Peyer's patch (tissue), 4 donors: ENCODE results near the gene SLC6A6. TPM values are rescaled to one million over a fixed set of nuclear protein-coding genes. Genes with fewer than 3 reads are reported as not detected.

Experiments
- DNase-seq, 3 donors: peaks; one replicate each; pipeline ENCODE4 v3.0.0-alpha.2; 2017 to 2019
- H3K27ac ChIP-seq, 4 donors: fragments of 200-600 bp; sonication (generic); one replicate each; pipeline ENCODE4 v1.5.1; 2016 to 2019
- H3K27me3 ChIP-seq, 2 donors: fragments of 200-600 bp; sonication (generic); one replicate each; pipeline ENCODE4 v1.5.1; 2019
- H3K36me3 ChIP-seq, 3 donors: fragments of 200-600 bp; sonication (generic); one replicate each; pipeline ENCODE4 v1.5.1; 2016 to 2019
- H3K4me1 ChIP-seq, 4 donors: fragments of 200-600 bp; sonication (generic); one replicate each; pipeline ENCODE4 v1.5.1; 2016 to 2019
- H3K4me3 ChIP-seq, 4 donors: fragments of 200-600 bp; sonication (generic); 1 replicate in 3 of 4; 2 replicates in 1 of 4; pipeline ENCODE4 v1.5.1; 2016 to 2019; ENCODE audit warnings: mild to moderate bottlenecking in 1 of 4
- H3K9me3 ChIP-seq, 4 donors: fragments of 200-600 bp; sonication (generic); one replicate each; pipeline ENCODE4 v1.5.1; 2016 to 2019; ENCODE audit warnings: mild to moderate bottlenecking in 1 of 4
- POLR2A ChIP-seq, 2 donors: fragments of 450-650 bp; IDR thresholded peaks; one replicate each; pipeline ENCODE4 v1.5.1; 2017; ENCODE audit warnings: antibody characterized with exemption in 2 of 2, mild to moderate bottlenecking in 2 of 2, moderate library complexity in 2 of 2
- total RNA-seq, 4 donors: library from RNA; depleted of rRNA; stranded (reverse); fragments of >200 nt; gene quantifications; one replicate each; pipeline ENCODE4 v1.1.0, GENCODE V29; 2016
- TF ChIP-seq, protein P1 (sequence below), 6 experiments: fragments of 450-650 bp in 4 of 6; fragments of 200-600 bp in 2 of 6; sonication (generic) in 1 of 6; IDR thresholded peaks; one replicate each; pipeline ENCODE4 v1.5.1; 2017 to 2019; ENCODE audit warnings: antibody characterized with exemption in 6 of 6, mild to moderate bottlenecking in 3 of 6, moderate library complexity in 1 of 6

Gene SLC6A6
- total RNA-seq, 4 donors from 2014 or later: 61.1 to 190 (median 150) TPM

DNA sequence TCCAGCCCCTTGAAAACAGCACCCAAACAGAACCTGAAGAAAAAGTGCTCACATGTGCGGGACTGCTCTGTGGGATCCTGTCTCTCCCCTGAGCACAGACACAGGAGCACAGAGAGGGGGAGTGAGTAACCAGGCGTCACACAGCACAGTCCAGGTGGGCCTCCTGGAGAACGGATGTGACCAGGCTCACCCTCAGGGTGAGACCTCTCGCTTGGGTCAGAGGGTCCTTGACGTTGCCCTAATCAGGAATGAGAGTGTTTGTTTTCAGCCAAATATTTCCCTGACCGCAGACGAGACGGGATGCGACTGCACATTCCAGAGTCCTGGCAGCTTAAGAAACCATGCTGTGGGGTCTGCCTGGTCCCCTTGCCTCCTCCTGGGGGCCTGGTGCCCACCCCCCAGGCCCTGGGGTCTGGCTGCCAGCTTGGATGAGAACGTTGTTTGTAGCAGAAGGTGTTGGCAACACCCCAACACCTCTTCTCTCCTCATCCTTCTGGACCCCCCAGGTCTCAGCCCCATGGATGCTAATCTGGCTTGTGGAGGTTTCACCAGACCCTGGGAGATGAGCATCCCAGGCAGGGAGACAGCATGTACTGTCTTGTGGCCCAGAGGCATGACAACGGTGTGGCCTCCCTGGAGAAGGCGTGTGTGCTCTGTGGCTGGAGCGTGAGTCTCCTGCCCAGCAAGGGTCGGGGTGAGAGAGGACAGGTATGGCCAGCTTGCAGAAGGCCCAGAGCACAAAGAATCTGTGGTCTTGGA is 42.1 kb upstream of the SLC6A6 start:
- Histone ChIP-seq H3K27ac (no peak overlapping the region), H3K36me3 (no peaks in the 10 kb centered on the region), H3K4me1 (peaks cover 0 to 22% (median 2%) of the 10 kb centered on the region in 4 donors), H3K27me3 (no peaks in the 10 kb centered on the region), H3K4me3 (no peak overlapping the region), H3K9me3 (no peaks in the 10 kb centered on the region)
- TF ChIP-seq, protein P1, sequence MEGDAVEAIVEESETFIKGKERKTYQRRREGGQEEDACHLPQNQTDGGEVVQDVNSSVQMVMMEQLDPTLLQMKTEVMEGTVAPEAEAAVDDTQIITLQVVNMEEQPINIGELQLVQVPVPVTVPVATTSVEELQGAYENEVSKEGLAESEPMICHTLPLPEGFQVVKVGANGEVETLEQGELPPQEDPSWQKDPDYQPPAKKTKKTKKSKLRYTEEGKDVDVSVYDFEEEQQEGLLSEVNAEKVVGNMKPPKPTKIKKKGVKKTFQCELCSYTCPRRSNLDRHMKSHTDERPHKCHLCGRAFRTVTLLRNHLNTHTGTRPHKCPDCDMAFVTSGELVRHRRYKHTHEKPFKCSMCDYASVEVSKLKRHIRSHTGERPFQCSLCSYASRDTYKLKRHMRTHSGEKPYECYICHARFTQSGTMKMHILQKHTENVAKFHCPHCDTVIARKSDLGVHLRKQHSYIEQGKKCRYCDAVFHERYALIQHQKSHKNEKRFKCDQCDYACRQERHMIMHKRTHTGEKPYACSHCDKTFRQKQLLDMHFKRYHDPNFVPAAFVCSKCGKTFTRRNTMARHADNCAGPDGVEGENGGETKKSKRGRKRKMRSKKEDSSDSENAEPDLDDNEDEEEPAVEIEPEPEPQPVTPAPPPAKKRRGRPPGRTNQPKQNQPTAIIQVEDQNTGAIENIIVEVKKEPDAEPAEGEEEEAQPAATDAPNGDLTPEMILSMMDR (IDR thresholded peaks at IDR 0.05): no peak
- TF ChIP-seq POLR2A (IDR thresholded peaks at IDR 0.05): no peak
- DNase-seq: no peak

- Histone ChIP-seq H3K27ac (no peak overlapping the region), H3K9me3 (no peaks in the 10 kb centered on the region), H3K4me1 (peaks cover 0 to 22% (median 2%) of the 10 kb centered on the region in 4 donors), H3K4me3 (no peak overlapping the region), H3K27me3 (no peaks in the 10 kb centered on the region), H3K36me3 (no peaks in the 10 kb centered on the region)
- no peak for DNase-seq
- TF ChIP-seq, protein P1 (IDR thresholded peaks at IDR 0.05): no peak
- TF ChIP-seq POLR2A (IDR thresholded peaks at IDR 0.05): no peak
These were observed 41.2 kb upstream of the SLC6A6 start for GRCh38 chr3:14361068-14361677.

DNA sequence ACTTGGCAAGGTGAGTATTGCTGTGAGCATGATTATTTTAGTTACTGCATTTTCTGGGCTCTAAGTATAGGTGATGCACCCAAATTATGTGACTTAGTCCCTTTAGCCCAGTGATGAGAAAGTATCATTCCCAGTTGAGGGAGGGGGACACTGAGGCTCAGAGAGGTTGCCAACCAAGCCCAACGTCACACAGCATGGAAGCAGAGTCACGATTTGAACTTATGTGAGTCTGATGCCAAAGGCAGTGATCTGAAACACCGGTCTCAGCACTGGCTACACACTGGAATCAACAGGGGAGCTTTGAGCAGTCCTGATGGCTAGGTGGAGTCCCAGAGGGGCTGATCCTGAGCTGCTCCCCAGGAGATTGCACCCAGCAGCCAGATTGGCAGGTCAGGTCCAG is 39.5 kb upstream of the SLC6A6 start:
- H3K4me1 ChIP-seq: peaks cover 0 to 22% (median 2%) of the 10 kb centered on the region in 4 donors
- no peak overlapping the region for H3K4me3 ChIP-seq
- no peak for DNase-seq
- TF ChIP-seq, protein P1 (IDR thresholded peaks at IDR 0.05): no peak
- TF ChIP-seq POLR2A (IDR thresholded peaks at IDR 0.05): no peak
- no peaks in the 10 kb centered on the region for H3K9me3 ChIP-seq
- no peak overlapping the region for H3K27ac ChIP-seq
- H3K27me3 ChIP-seq: no peaks in the 10 kb centered on the region
- H3K36me3 ChIP-seq: no peaks in the 10 kb centered on the region

DNA sequence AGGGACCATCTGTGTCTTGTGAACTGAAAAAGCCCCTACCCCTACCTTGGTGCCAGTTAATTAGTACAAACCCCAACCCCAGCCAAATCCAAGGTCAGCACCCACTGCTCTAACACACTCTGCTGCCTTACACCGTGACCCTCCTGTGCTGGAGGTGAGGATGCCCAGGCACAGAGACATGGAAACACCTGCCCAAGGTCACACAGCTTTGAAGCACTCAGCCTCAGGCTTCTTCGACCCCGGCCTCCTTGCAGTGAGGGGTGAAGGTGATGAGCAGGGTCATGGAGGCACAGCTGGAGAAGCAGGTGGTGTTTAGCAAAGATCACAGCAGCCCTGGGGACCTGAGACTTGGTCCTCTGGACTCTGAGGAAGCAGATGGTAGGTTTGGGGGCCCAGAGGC is 39.0 kb upstream of the SLC6A6 start:
- H3K9me3 ChIP-seq: no peaks in the 10 kb centered on the region
- peaks cover 0 to 22% (median 2%) of the 10 kb centered on the region in 4 donors for H3K4me1 ChIP-seq
- TF ChIP-seq, protein P1 (IDR thresholded peaks at IDR 0.05): no peak
- TF ChIP-seq POLR2A (IDR thresholded peaks at IDR 0.05): no peak
- DNase-seq: no peak
- H3K27me3 ChIP-seq: no peaks in the 10 kb centered on the region
- H3K4me3 ChIP-seq: no peak overlapping the region
- H3K27ac ChIP-seq: no peak overlapping the region
- no peaks in the 10 kb centered on the region for H3K36me3 ChIP-seq

DNA sequence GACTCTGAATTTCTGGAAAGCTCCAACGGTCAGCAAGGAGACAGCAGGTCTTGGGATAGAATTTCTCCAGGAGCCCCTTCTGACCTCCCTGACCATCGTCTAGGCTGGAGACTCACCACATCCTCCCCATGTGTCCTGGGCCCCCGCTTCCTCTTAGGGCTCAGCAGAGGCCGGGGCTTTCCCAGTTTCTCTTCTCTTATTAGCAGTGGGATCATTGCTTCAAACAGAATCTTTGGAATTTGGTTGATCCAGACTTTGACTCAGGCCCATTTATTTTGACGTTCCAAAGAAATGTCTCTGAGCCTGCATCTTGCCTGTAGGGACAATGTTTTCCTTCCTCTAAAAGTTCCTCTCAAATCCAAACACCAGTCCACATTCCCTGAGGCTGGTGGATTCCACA is 38.4 kb upstream of the SLC6A6 start:
- H3K36me3 ChIP-seq: no peaks in the 10 kb centered on the region
- DNase-seq: no peak
- TF ChIP-seq, protein P1 (IDR thresholded peaks at IDR 0.05): no peak
- no peak for TF ChIP-seq POLR2A (IDR thresholded peaks at IDR 0.05)
- H3K4me3 ChIP-seq: no peak overlapping the region
- peaks cover 0 to 19% (median 2%) of the 10 kb centered on the region in 4 donors for H3K4me1 ChIP-seq
- no peak overlapping the region for H3K27ac ChIP-seq
- H3K9me3 ChIP-seq: no peaks in the 10 kb centered on the region
- no peaks in the 10 kb centered on the region for H3K27me3 ChIP-seq
